ENCODE results near the gene SPPL2B.

- TF ChIP-seq RAD21 (conservative IDR thresholded peaks at IDR 0.05) (no peak), CTCF (IDR thresholded peaks at IDR 0.05; ENCODE audit: poor library complexity, severe bottlenecking) (no peak), EZH2 (IDR thresholded peaks at IDR 0.05; ENCODE audit: borderline replicate concordance, insufficient read depth, low read length, poor library complexity, severe bottlenecking) (no peak), POLR2AphosphoS5 (IDR thresholded peaks at IDR 0.05) (no peak), TAF1 (IDR thresholded peaks at IDR 0.05; ENCODE audit: low read depth) (no peak), EP300 (conservative IDR thresholded peaks at IDR 0.05; ENCODE audit: poor library complexity, severe bottlenecking) (no peak), SMC3 (conservative IDR thresholded peaks at IDR 0.05; ENCODE audit: poor library complexity) (no peak), MXI1 (conservative IDR thresholded peaks at IDR 0.05; ENCODE audit: poor library complexity, severe bottlenecking) (no peak)
- TF ChIP-seq, protein P1, sequence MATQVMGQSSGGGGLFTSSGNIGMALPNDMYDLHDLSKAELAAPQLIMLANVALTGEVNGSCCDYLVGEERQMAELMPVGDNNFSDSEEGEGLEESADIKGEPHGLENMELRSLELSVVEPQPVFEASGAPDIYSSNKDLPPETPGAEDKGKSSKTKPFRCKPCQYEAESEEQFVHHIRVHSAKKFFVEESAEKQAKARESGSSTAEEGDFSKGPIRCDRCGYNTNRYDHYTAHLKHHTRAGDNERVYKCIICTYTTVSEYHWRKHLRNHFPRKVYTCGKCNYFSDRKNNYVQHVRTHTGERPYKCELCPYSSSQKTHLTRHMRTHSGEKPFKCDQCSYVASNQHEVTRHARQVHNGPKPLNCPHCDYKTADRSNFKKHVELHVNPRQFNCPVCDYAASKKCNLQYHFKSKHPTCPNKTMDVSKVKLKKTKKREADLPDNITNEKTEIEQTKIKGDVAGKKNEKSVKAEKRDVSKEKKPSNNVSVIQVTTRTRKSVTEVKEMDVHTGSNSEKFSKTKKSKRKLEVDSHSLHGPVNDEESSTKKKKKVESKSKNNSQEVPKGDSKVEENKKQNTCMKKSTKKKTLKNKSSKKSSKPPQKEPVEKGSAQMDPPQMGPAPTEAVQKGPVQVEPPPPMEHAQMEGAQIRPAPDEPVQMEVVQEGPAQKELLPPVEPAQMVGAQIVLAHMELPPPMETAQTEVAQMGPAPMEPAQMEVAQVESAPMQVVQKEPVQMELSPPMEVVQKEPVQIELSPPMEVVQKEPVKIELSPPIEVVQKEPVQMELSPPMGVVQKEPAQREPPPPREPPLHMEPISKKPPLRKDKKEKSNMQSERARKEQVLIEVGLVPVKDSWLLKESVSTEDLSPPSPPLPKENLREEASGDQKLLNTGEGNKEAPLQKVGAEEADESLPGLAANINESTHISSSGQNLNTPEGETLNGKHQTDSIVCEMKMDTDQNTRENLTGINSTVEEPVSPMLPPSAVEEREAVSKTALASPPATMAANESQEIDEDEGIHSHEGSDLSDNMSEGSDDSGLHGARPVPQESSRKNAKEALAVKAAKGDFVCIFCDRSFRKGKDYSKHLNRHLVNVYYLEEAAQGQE (IDR thresholded peaks at IDR 0.05; ENCODE audit: borderline replicate concordance), result no peak
These were observed 11.2 kb upstream of the SPPL2B start for GRCh38 chr19:2317300-2317699.
